B cell (primary cell): ENCODE measurements around the gene RELCH. TPM values are rescaled to one million over a fixed set of nuclear protein-coding genes. Genes with fewer than 3 reads are reported as not detected.
A peak's percentile ranks its signal among the peaks of the same experiment; 100 is the strongest.

Experiments
- ATAC-seq: fragments of 200-7000 bp; cut with Tn5 transposase; one replicate; pipeline ENCODE4 v1.10.0; 2021; ENCODE audit warnings: low read depth, mild to moderate bottlenecking, moderate number of reproducible peaks, moderate library complexity
- CTCF ChIA-PET: fragments of 350-600 bp; sonication (Branson Sonifier 250); formaldehyde crosslinking; loops from one replicate; lab custom pipeline; 2021; ENCODE audit warnings: antibody characterized with exemption, inconsistent platforms; lab: Charles Lee
- POLR2A ChIA-PET: fragments of 350-600 bp; sonication (Branson Sonifier 250); formaldehyde crosslinking; loops from one replicate; lab custom pipeline; 2021; ENCODE audit warnings: antibody characterized with exemption; lab: Charles Lee
- DNase-seq: peaks from one replicate; pipeline ENCODE4 v3.0.0; 2013
- H2AFZ ChIP-seq: 2 replicates; pipeline ENCODE4 v1.6.1; 2012; ENCODE audit warnings: mild to moderate bottlenecking, low read depth, low read length; ENCODE audit not compliant: insufficient read depth, poor library complexity, severe bottlenecking
- H3K27ac ChIP-seq, 2 donors: 1 replicate in 1 of 2; 2 replicates in 1 of 2; pipeline ENCODE4 v1.5.1; 2012 to 2013; ENCODE audit warnings: low read length in 2 of 2, mild to moderate bottlenecking in 2 of 2, moderate library complexity in 1 of 2
- H3K27me3 ChIP-seq, 4 experiments: fragments of 200-600 bp in 1 of 4; sonication (generic) in 1 of 4; replicated peaks in 1 of 4; 1 replicate in 2 of 4; 2 replicates in 2 of 4; pipeline versions ENCODE4 v1.6.1 to v1.7.0; 2013 to 2016; ENCODE audit warnings: low read length in 3 of 4, mild to moderate bottlenecking in 2 of 4, mixed read lengths in 1 of 4, moderate library complexity in 1 of 4; ENCODE audit not compliant: insufficient read depth in 4 of 4, control insufficient read depth in 3 of 4; ENCODE audit errors: control extremely low read depth in 1 of 4
- H3K36me3 ChIP-seq, 2 experiments: replicated peaks in 1 of 2; 1 replicate in 1 of 2; 2 replicates in 1 of 2; pipeline versions ENCODE4 v1.6.1 to v1.7.1; 2013; ENCODE audit warnings: low read length in 1 of 2; ENCODE audit not compliant: insufficient read depth in 2 of 2, control insufficient read depth in 1 of 2; ENCODE audit errors: control extremely low read depth in 1 of 2, extremely low read depth in 1 of 2
- H3K4me1 ChIP-seq, 2 donors: fragments of 200-600 bp in 1 of 2; sonication (generic) in 1 of 2; 1 replicate in 1 of 2; 2 replicates in 1 of 2; pipeline versions ENCODE4 v1.5.1 to v1.6.1; 2013 to 2017; ENCODE audit warnings: low read length in 2 of 2; ENCODE audit not compliant: control insufficient read depth in 2 of 2, insufficient read depth in 2 of 2
- H3K4me2 ChIP-seq: replicated peaks from 2 replicates; pipeline ENCODE3; 2012; ENCODE audit warnings: mild to moderate bottlenecking, low read depth, low read length; ENCODE audit not compliant: poor library complexity, severe bottlenecking
- H3K4me3 ChIP-seq, 5 experiments: fragments of 200-600 bp in 1 of 5; sonication (generic) in 1 of 5; 1 replicate in 3 of 5; 2 replicates in 2 of 5; pipeline versions ENCODE4 v1.5.1 to v1.7.0; 2011 to 2016; ENCODE audit warnings: low read length in 4 of 5, mild to moderate bottlenecking in 4 of 5, low read depth in 2 of 5, control low read depth in 1 of 5, moderate library complexity in 1 of 5; ENCODE audit not compliant: insufficient read depth in 1 of 5; ENCODE audit errors: control extremely low read depth in 1 of 5, extremely low read depth in 1 of 5
- H3K79me2 ChIP-seq: fragments of 200-600 bp; sonication (generic); one replicate; pipeline ENCODE4 v1.6.0; 2016; ENCODE audit warnings: low read length; ENCODE audit not compliant: control insufficient read depth, insufficient read depth
- H3K9ac ChIP-seq: fragments of 200-600 bp; sonication (generic); 2 replicates; pipeline ENCODE4 v1.6.1; 2017; ENCODE audit warnings: mild to moderate bottlenecking, low read length, moderate library complexity
- H3K9me3 ChIP-seq, 3 donors: one replicate each; pipeline versions ENCODE4 v1.6.1 to v1.7.1; 2013; ENCODE audit warnings: low read length in 2 of 3; ENCODE audit not compliant: control insufficient read depth in 2 of 3, insufficient read depth in 1 of 3; ENCODE audit errors: control extremely low read depth in 1 of 3
- H4K20me1 ChIP-seq: 2 replicates; pipeline ENCODE4 v1.6.0; 2012; ENCODE audit warnings: mild to moderate bottlenecking, low read length; ENCODE audit not compliant: insufficient read depth, control insufficient read depth, poor library complexity, severe bottlenecking
- H3K27ac Mint-ChIP-seq: one replicate; pipeline ENCODE4 v1.8.0; 2021; ENCODE audit warnings: mixed read lengths
- H3K27me3 Mint-ChIP-seq: one replicate; pipeline ENCODE4 v1.8.0; 2021; ENCODE audit warnings: mixed read lengths
- H3K4me1 Mint-ChIP-seq: one replicate; pipeline ENCODE4 v1.8.0; 2021; ENCODE audit warnings: mixed read lengths
- H3K4me3 Mint-ChIP-seq: one replicate; pipeline ENCODE4 v1.8.0; 2021; ENCODE audit warnings: mixed read lengths
- H3K9me3 Mint-ChIP-seq: one replicate; pipeline ENCODE4 v1.8.0; 2022; ENCODE audit warnings: mixed read lengths; ENCODE audit not compliant: insufficient read depth
- CTCF ChIP-seq: fragments of 200-600 bp; IDR thresholded peaks from one replicate; pipeline ENCODE4 v1.8.0; 2022; ENCODE audit warnings: antibody characterized with exemption, mild to moderate bottlenecking
- EZH2 ChIP-seq: IDR thresholded peaks from 2 replicates; pipeline ENCODE4 v1.6.1; 2012; ENCODE audit warnings: borderline replicate concordance, low read depth, mild to moderate bottlenecking, moderate library complexity, low read length; ENCODE audit not compliant: insufficient read depth, poor library complexity, severe bottlenecking
- WGBS: methylation state at CpG from one replicate; pipeline ENCODE4 v1.1.5; 2013; ENCODE audit warnings: missing lambda C conversion rate; ENCODE audit not compliant: insufficient coverage; 5-methylcytosine and 5-hydroxymethylcytosine counted together
- intact Hi-C: fragments of 100-400 bp; cut with micrococcal nuclease; formaldehyde crosslinking; loops from one replicate; pipeline ENCODE4 v1.10.0; 2022
- polyA plus RNA-seq: library from polyadenylated mRNA; depleted of rRNA; stranded (reverse); fragments of >200 nt; gene quantifications from 2 replicates; pipeline ENCODE4 v1.2.3, GENCODE V29; 2012
- total RNA-seq, 2 donors: library from RNA; stranded (reverse); fragments of 120-200 nt in 1 of 2; gene quantifications; 1 replicate in 1 of 2; 2 replicates in 1 of 2; pipeline versions ENCODE4 v1.2.3 to v1.2.4, GENCODE V29; 2013 to 2022

The RELCH gene
- total and polyA plus RNA-seq, 2 donors (not counting 1 experiment from before 2014, with no cell fraction given): 17.6 to 77.9 TPM

- Histone ChIP-seq H3K4me3 (no peak overlapping the region), H2AFZ (no peak overlapping the region), H3K4me1 (peaks cover 0 to 5% of the 10 kb centered on the region in 2 donors), H3K27ac (no peak overlapping the region), H3K9ac (no peak overlapping the region), H4K20me1 (no peaks in the 10 kb centered on the region), H3K36me3 (peaks cover 14 to 67% of the 10 kb centered on the region in 2 experiments), H3K79me2 (no peaks in the 10 kb centered on the region), H3K27me3 (no peaks in the 10 kb centered on the region), H3K4me2 (no peak overlapping the region), H3K9me3 (no peaks in the 10 kb centered on the region)
- DNase-seq: peak; percentile 43
- Mint-ChIP-seq H3K27me3 (no peaks in the 10 kb centered on the region), H3K9me3 (no peaks in the 10 kb centered on the region), H3K4me3 (no peak overlapping the region), H3K4me1 (peaks cover 13% of the 10 kb centered on the region), H3K27ac (no peak overlapping the region)
- ChIA-PET CTCF (interaction anchor here (1.5 to 2.0 kb wide), 2 partner anchors 9 to 11 kb away, joined by 5 to 14 read pairs; no protein-coding TSS in a partner anchor), POLR2A (no interaction called here)
- TF ChIP-seq EZH2 (no peak), CTCF (no peak)
- intact Hi-C loops: no loop called here
- no peak for ATAC-seq
Measured at GRCh38 chr18:62258616-62259015, 71.6 kb downstream of the RELCH start.

- no peak for ATAC-seq
- no peak overlapping the region for H3K27ac ChIP-seq
- ChIA-PET CTCF (interaction anchor here (1.0 kb wide), 1 partner anchor 14 kb away, joined by 3 read pairs; no protein-coding TSS in a partner anchor), POLR2A (no interaction called here)
- Mint-ChIP-seq H3K27me3 (no peaks in the 10 kb centered on the region), H3K27ac (no peak overlapping the region), H3K4me1 (peaks cover 13% of the 10 kb centered on the region), H3K4me3 (no peak overlapping the region), H3K9me3 (no peaks in the 10 kb centered on the region)
- TF ChIP-seq CTCF: no peak
- no peak for TF ChIP-seq EZH2
- no peaks in the 10 kb centered on the region for H3K9me3 ChIP-seq
- H3K4me2 ChIP-seq: no peak overlapping the region
- intact Hi-C loops: no loop called here
- no peak for DNase-seq
- no peak overlapping the region for H3K9ac ChIP-seq
- peaks cover 16 to 72% of the 10 kb centered on the region in 2 experiments for H3K36me3 ChIP-seq
- no peaks in the 10 kb centered on the region for H4K20me1 ChIP-seq
- peaks cover 0 to 5% of the 10 kb centered on the region in 2 donors for H3K4me1 ChIP-seq
- WGBS: 100% methylated on average over 2 of the region's 2 CpGs
- no peaks in the 10 kb centered on the region for H3K27me3 ChIP-seq
- H3K4me3 ChIP-seq: no peak overlapping the region
- H2AFZ ChIP-seq: no peak overlapping the region
- H3K79me2 ChIP-seq: no peaks in the 10 kb centered on the region
Measured at GRCh38 chr18:62262061-62262460, 75.0 kb downstream of the RELCH start.
